Endothelial cell of hepatic sinusoid (primary cell): Measurements from ENCODE around the gene TEX53.

ENCODE experiments used
- in situ Hi-C: cut with HindIII; loops from 2 replicates; pipeline ENCODE4 v1.10.0; 2017; ENCODE audit warnings: low sequenced_read_pairs

The TEX53 gene

GRCh38 chr9:114652776-114653555, 4.6 kb downstream of the TEX53 start:
- in situ Hi-C loops, result no loop called here

GRCh38 chr9:114643896-114644295, 13.7 kb downstream of the TEX53 start:
- in situ Hi-C loops, result no loop called here

GRCh38 chr9:114643001-114643400, 14.6 kb downstream of the TEX53 start:
- in situ Hi-C loops, result no loop called here

GRCh38 chr9:114641967-114642366, 15.6 kb downstream of the TEX53 start:
- in situ Hi-C loops, result no loop called here

GRCh38 chr9:114638404-114638803, 19.2 kb downstream of the TEX53 start:
- in situ Hi-C loops, result no loop called here

- in situ Hi-C loops, result no loop called here
These were observed 23.2 kb downstream of the TEX53 start for GRCh38 chr9:114634387-114634786.

GRCh38 chr9:114633438-114634089, 24.0 kb downstream of the TEX53 start:
- in situ Hi-C loops, result no loop called here

- in situ Hi-C loops, result no loop called here
These were observed 26.4 kb downstream of the TEX53 start for GRCh38 chr9:114631166-114631565.

- in situ Hi-C loops, result no loop called here
These were observed 28.0 kb downstream of the TEX53 start for GRCh38 chr9:114629563-114630090.

- in situ Hi-C loops, result no loop called here
These were observed 30.1 kb downstream of the TEX53 start for GRCh38 chr9:114627553-114627952.

- in situ Hi-C loops, result no loop called here
These were observed 31.1 kb downstream of the TEX53 start for GRCh38 chr9:114626415-114627020.

GRCh38 chr9:114624677-114625076, 32.9 kb downstream of the TEX53 start:
- in situ Hi-C loops, result loop anchor here (5.0 kb wide), 2 partner anchors 37 to 97 kb away; partner anchors contain the start of gene ATP6V1G1

- in situ Hi-C loops, result loop anchor here (5.0 kb wide), 2 partner anchors 35 to 95 kb away; partner anchors contain the start of gene ATP6V1G1
These were observed 35.5 kb downstream of the TEX53 start for GRCh38 chr9:114621975-114622609.

- in situ Hi-C loops, result loop anchor here (5.0 kb wide), 2 partner anchors 34 to 94 kb away; partner anchors contain the start of gene ATP6V1G1
These were observed 36.0 kb downstream of the TEX53 start for GRCh38 chr9:114621561-114621960.

- in situ Hi-C loops, result no loop called here
These were observed 38.3 kb downstream of the TEX53 start for GRCh38 chr9:114619191-114619761.

- in situ Hi-C loops, result no loop called here
These were observed 40.7 kb downstream of the TEX53 start for GRCh38 chr9:114616684-114617520.

- in situ Hi-C loops, result no loop called here
These were observed 43.2 kb downstream of the TEX53 start for GRCh38 chr9:114614373-114614772.

GRCh38 chr9:114613919-114614318, 43.7 kb downstream of the TEX53 start:
- in situ Hi-C loops, result no loop called here

- in situ Hi-C loops, result no loop called here
These were observed 44.5 kb downstream of the TEX53 start for GRCh38 chr9:114613087-114613486.
